IMR-90 (cell line): ENCODE measurements around the gene KIAA0513. TPM values are rescaled to one million over a fixed set of nuclear protein-coding genes. Genes with fewer than 3 reads are reported as not detected.
A peak's percentile ranks its signal among the peaks of the same experiment; 100 is the strongest.

ENCODE experiments used
- ATAC-seq: fragments of 200-7000 bp; cut with Tn5 transposase; 2 replicates; pipeline ENCODE4 v1.9.1; 2020; ENCODE audit warnings: low read depth, mild to moderate bottlenecking, moderate library complexity
- BruUV-seq: library from RNA; stranded (reverse); fragments of 400-500 nt; replicated peaks from 2 replicates; lab custom pipeline; 2021; lab: Mats Ljungman, UMichigan
- CTCF ChIA-PET: fragments of 300-600 bp; formaldehyde crosslinking; extraction: SDS; loops from one replicate; lab custom pipeline; 2021; ENCODE audit warnings: antibody characterized with exemption; lab: Yijun Ruan, JAX
- POLR2A ChIA-PET: fragments of 300-600 bp; sonication (Branson Sonifier 250); formaldehyde crosslinking; loops from one replicate; lab custom pipeline; 2022; ENCODE audit warnings: antibody characterized with exemption; ENCODE audit not compliant: unreplicated experiment; lab: Charles Lee
- DNase-seq: peaks from one replicate; pipeline ENCODE4 v3.0.0; 2013
- H2AFZ ChIP-seq: replicated peaks from 2 replicates; pipeline ENCODE3; 2013; ENCODE audit warnings: low read length, mild to moderate bottlenecking; ENCODE audit not compliant: poor library complexity
- H2AK5ac ChIP-seq: 2 replicates; pipeline ENCODE4 v1.6.1; 2013; ENCODE audit warnings: low read depth, low read length, inconsistent platforms
- H2AK9ac ChIP-seq: replicated peaks from 2 replicates; pipeline ENCODE3; 2013; ENCODE audit warnings: mild to moderate bottlenecking, low read depth, low read length, moderate library complexity; ENCODE audit not compliant: poor library complexity
- H2BK120ac ChIP-seq: 2 replicates; pipeline ENCODE4 v1.6.1; 2013; ENCODE audit warnings: low read depth, low read length, inconsistent platforms
- H2BK15ac ChIP-seq: 3 replicates; pipeline ENCODE4 v1.6.1; 2013; ENCODE audit warnings: low read depth, low read length, inconsistent platforms
- H2BK20ac ChIP-seq: 2 replicates; pipeline ENCODE4 v1.6.1; 2013; ENCODE audit warnings: low read depth, mild to moderate bottlenecking, inconsistent platforms, low read length, moderate library complexity
- H2BK5ac ChIP-seq: 2 replicates; pipeline ENCODE4 v1.6.1; 2013; ENCODE audit warnings: mild to moderate bottlenecking, low read depth, low read length, inconsistent platforms; ENCODE audit not compliant: poor library complexity, severe bottlenecking
- H3K14ac ChIP-seq: replicated peaks from 2 replicates; pipeline ENCODE4 v1.6.1; 2013; ENCODE audit warnings: low read depth, low read length, inconsistent platforms
- H3K18ac ChIP-seq: 2 replicates; pipeline ENCODE4 v1.6.1; 2013; ENCODE audit warnings: low read depth, low read length, control low read depth
- H3K23ac ChIP-seq: 2 replicates; pipeline ENCODE4 v1.6.1; 2013; ENCODE audit warnings: low read depth, low read length, inconsistent platforms
- H3K27ac ChIP-seq: 2 replicates; pipeline ENCODE4 v1.5.1; 2013; ENCODE audit warnings: mild to moderate bottlenecking, control low read depth, low read length; ENCODE audit not compliant: insufficient read depth
- H3K27me3 ChIP-seq: 2 replicates; pipeline ENCODE4 v1.6.1; 2013; ENCODE audit warnings: low read length; ENCODE audit not compliant: control insufficient read depth, insufficient read depth
- H3K36me3 ChIP-seq: 2 replicates; pipeline ENCODE4 v1.6.1; 2013; ENCODE audit warnings: low read length, mixed read lengths; ENCODE audit not compliant: control insufficient read depth, insufficient read depth
- H3K4ac ChIP-seq: 2 replicates; pipeline ENCODE4 v1.6.1; 2013; ENCODE audit warnings: low read depth, low read length, inconsistent platforms
- H3K4me1 ChIP-seq: 2 replicates; pipeline ENCODE4 v1.6.1; 2013; ENCODE audit warnings: low read length, mixed read lengths; ENCODE audit not compliant: control insufficient read depth, insufficient read depth
- H3K4me2 ChIP-seq: 2 replicates; pipeline ENCODE4 v1.6.1; 2013; ENCODE audit warnings: low read depth, mild to moderate bottlenecking, control low read depth, low read length, moderate library complexity
- H3K4me3 ChIP-seq: 2 replicates; pipeline ENCODE4 v1.5.1; 2013; ENCODE audit warnings: low read depth, mild to moderate bottlenecking, control low read depth, low read length, moderate library complexity; ENCODE audit not compliant: insufficient read depth
- H3K56ac ChIP-seq: 2 replicates; pipeline ENCODE4 v1.6.1; 2013; ENCODE audit warnings: low read length, inconsistent platforms; ENCODE audit not compliant: insufficient read depth; ENCODE audit errors: extremely low read depth
- H3K79me1 ChIP-seq, 2 experiments: 2 replicates each; pipeline ENCODE4 v1.6.1; 2013; ENCODE audit warnings: low read length in 2 of 2, inconsistent platforms in 1 of 2, low read depth in 1 of 2
- H3K9ac ChIP-seq: 2 replicates; pipeline ENCODE4 v1.6.1; 2013; ENCODE audit warnings: low read depth, low read length, control low read depth
- H3K9me1 ChIP-seq: 2 replicates; pipeline ENCODE4 v1.6.1; 2013; ENCODE audit warnings: low read length, inconsistent platforms; ENCODE audit not compliant: insufficient read depth
- H3K9me3 ChIP-seq: 2 replicates; pipeline ENCODE4 v1.6.1; 2013; ENCODE audit warnings: low read length; ENCODE audit not compliant: control insufficient read depth, insufficient read depth
- H4K20me1 ChIP-seq: 2 replicates; pipeline ENCODE4 v1.6.1; 2013; ENCODE audit warnings: low read length, inconsistent platforms; ENCODE audit not compliant: insufficient read depth
- H4K5ac ChIP-seq: 2 replicates; pipeline ENCODE4 v1.6.1; 2013; ENCODE audit warnings: mild to moderate bottlenecking, low read depth, low read length, control low read depth
- H4K8ac ChIP-seq, 2 experiments: 2 replicates each; pipeline ENCODE4 v1.6.1; 2013; ENCODE audit warnings: low read depth in 2 of 2, low read length in 2 of 2, control low read depth in 1 of 2, inconsistent platforms in 1 of 2
- H4K91ac ChIP-seq: 2 replicates; pipeline ENCODE4 v1.6.1; 2013; ENCODE audit warnings: low read depth, low read length, inconsistent platforms; ENCODE audit not compliant: insufficient read depth
- BHLHE40 ChIP-seq: fragments of 150-350 bp; IDR thresholded peaks from 2 replicates; pipeline ENCODE4 v1.6.1; 2016; ENCODE audit warnings: mild to moderate bottlenecking, low read depth, low read length
- FOS ChIP-seq: fragments of 150-350 bp; IDR thresholded peaks from 2 replicates; pipeline ENCODE4 v1.6.1; 2016; ENCODE audit warnings: low read depth, low read length
- MAFK ChIP-seq: IDR thresholded peaks from 2 replicates; pipeline ENCODE4 v1.6.1; 2012; ENCODE audit warnings: low read depth, low read length, improper control_type of control experiment
- MAZ ChIP-seq: IDR thresholded peaks from 2 replicates; pipeline ENCODE4 v1.6.1; 2012; ENCODE audit warnings: low read depth, mild to moderate bottlenecking, low read length, improper control_type of control experiment, moderate library complexity, borderline replicate concordance
- MXI1 ChIP-seq: IDR thresholded peaks from 2 replicates; pipeline ENCODE4 v1.6.1; 2012; ENCODE audit warnings: low read depth, mild to moderate bottlenecking, low read length, moderate library complexity, borderline replicate concordance
- RCOR1 ChIP-seq: IDR thresholded peaks from 2 replicates; pipeline ENCODE4 v1.6.1; 2012; ENCODE audit warnings: mild to moderate bottlenecking, low read length, improper control_type of control experiment; ENCODE audit not compliant: insufficient replicate concordance
- WGBS, 2 experiments: methylation state at CpG; one replicate each; pipeline versions ENCODE4 v1.1.5 to v1.1.7; 2013; ENCODE audit warnings: missing lambda C conversion rate in 2 of 2; ENCODE audit not compliant: insufficient read length in 1 of 2; ENCODE audit errors: extremely low coverage in 2 of 2; 5-methylcytosine and 5-hydroxymethylcytosine counted together
- dilution Hi-C: fragments of 300-500 bp; cut with HindIII; formaldehyde crosslinking; loops from one replicate; pipeline ENCODE4 v1.14.3; 2018; ENCODE audit warnings: low sequenced_read_pairs; ENCODE audit not compliant: unreplicated experiment
- in situ Hi-C: fragments of 300-500 bp; cut with MboI; formaldehyde crosslinking; loops from 3 replicates; pipeline ENCODE4 v1.14.3; 2019; ENCODE audit warnings: low sequenced_read_pairs, inconsistent platforms, mixed read lengths
- intact Hi-C: fragments of 100-400 bp; cut with micrococcal nuclease; formaldehyde crosslinking; loops from 2 replicates; pipeline ENCODE4 v1.10.0; 2022
- polyA plus RNA-seq, 3 experiments: library from polyadenylated mRNA; depleted of rRNA; stranded (reverse); fragments of >200 nt; gene quantifications; 2 replicates each; pipeline ENCODE4 v1.2.3, GENCODE V29; 2012; ENCODE audit warnings: low replicate concordance in 1 of 3
- total RNA-seq: library from RNA; depleted of rRNA; stranded (reverse); fragments of >200 nt; gene quantifications from 2 replicates; pipeline ENCODE4 v1.2.3, GENCODE V29; 2012

Gene KIAA0513
- total and polyA plus RNA-seq, 2 of the 4 experiments (the other 2 are of a cell fraction): 9.5 TPM

- ChIA-PET CTCF (no interaction called here), POLR2A (interaction anchor here (0.6 kb wide), 1 partner anchor 19 kb away, joined by 6 read pairs; no protein-coding TSS in a partner anchor)
- H3K4ac ChIP-seq: peak overlapping the region; percentile 43
- intact Hi-C loops: no loop called here
- no peak overlapping the region for H4K91ac ChIP-seq
- H2BK120ac ChIP-seq: 0 out of 2 replicates have a peak overlapping the region, but pooled peaks have one; percentile 11
- BruUV-seq: no TSS peak
- H3K18ac ChIP-seq: no peak overlapping the region
- no peak overlapping the region for H3K4me3 ChIP-seq
- peak overlapping the region; percentile 86 for H2AFZ ChIP-seq
- H2AK5ac ChIP-seq: peak overlapping the region; percentile 25
- no peaks in the 10 kb centered on the region for H3K27me3 ChIP-seq
- peaks cover 15% of the 10 kb centered on the region; the same call in 1 of the 2 replicates for H3K36me3 ChIP-seq
- H2AK9ac ChIP-seq: peak overlapping the region; percentile 88
- H3K9me3 ChIP-seq: no peaks in the 10 kb centered on the region
- H3K79me1 ChIP-seq: no peaks in the 10 kb centered on the region
- peaks cover 9% of the 10 kb centered on the region for H3K4me1 ChIP-seq
- no peak overlapping the region for H3K9ac ChIP-seq
- ATAC-seq: peak; percentile 97
- H4K5ac ChIP-seq: no peak overlapping the region
- H4K8ac ChIP-seq: peak overlapping the region in 1 of 2 experiments; percentile 72; a peak in 2 of 4 replicates
- no peak overlapping the region for H2BK20ac ChIP-seq
- peak overlapping the region; percentile 26; the same call in 1 of the 2 replicates for H3K4me2 ChIP-seq
- H2BK5ac ChIP-seq: no peak overlapping the region
- WGBS, 2 experiments: 25% methylated on average over 5 of the region's 13 CpGs; no CpG with 5 or more reads in 1 of the 2 experiments
- 0 out of 2 replicates have a peak, but pooled peaks cover under 1% of the 10 kb centered on the region for H4K20me1 ChIP-seq
- H2BK15ac ChIP-seq: no peak overlapping the region
- peak overlapping the region; percentile 4; the same call in 1 of the 2 replicates for H3K23ac ChIP-seq
- dilution Hi-C loops: no loop called here
- DNase-seq: peak; percentile 90
- TF ChIP-seq FOS (0 out of 2 replicates have a peak, but pooled peaks have one; percentile 4), MXI1 (0 out of 2 replicates have a peak, but pooled peaks have one; percentile 27), MAZ (peak; percentile 92), MAFK (no peak), RCOR1 (peak; percentile 36), BHLHE40 (no peak)
- H3K27ac ChIP-seq: peak overlapping the region; percentile 3; the same call in 1 of the 2 replicates
- H3K56ac ChIP-seq: no peak overlapping the region
- H3K9me1 ChIP-seq: peaks cover 4% of the 10 kb centered on the region; the same call in 1 of the 2 replicates
- H3K14ac ChIP-seq: 0 out of 2 replicates have a peak overlapping the region, but pooled peaks have one; percentile 33
- in situ Hi-C loops: no loop called here
Measured at GRCh38 chr16:85072947-85073346, 45.4 kb downstream of the KIAA0513 start.
